Ovary (tissue), 3 donors: Measurements from ENCODE around the gene MAML1.

Source experiments
- CTCF ChIP-seq, 3 donors: fragments of 450-650 bp in 2 of 3; fragments of 200-600 bp in 1 of 3; IDR thresholded peaks; one replicate each; pipeline versions ENCODE4 v1.5.1 to v1.8.0; 2016 to 2022; ENCODE audit warnings: antibody characterized with exemption in 3 of 3, mild to moderate bottlenecking in 1 of 3
- EP300 ChIP-seq: sonication (generic); formaldehyde crosslinking; IDR thresholded peaks from one replicate; pipeline ENCODE4 v1.6.1; 2017; ENCODE audit warnings: antibody characterized with exemption
- POLR2A ChIP-seq: fragments of 450-650 bp; IDR thresholded peaks from one replicate; pipeline ENCODE4 v1.6.1; 2017; ENCODE audit warnings: antibody characterized with exemption, mild to moderate bottlenecking, moderate library complexity
- donor health status: DM: no; HTN: no; CAD: no.

DNA sequence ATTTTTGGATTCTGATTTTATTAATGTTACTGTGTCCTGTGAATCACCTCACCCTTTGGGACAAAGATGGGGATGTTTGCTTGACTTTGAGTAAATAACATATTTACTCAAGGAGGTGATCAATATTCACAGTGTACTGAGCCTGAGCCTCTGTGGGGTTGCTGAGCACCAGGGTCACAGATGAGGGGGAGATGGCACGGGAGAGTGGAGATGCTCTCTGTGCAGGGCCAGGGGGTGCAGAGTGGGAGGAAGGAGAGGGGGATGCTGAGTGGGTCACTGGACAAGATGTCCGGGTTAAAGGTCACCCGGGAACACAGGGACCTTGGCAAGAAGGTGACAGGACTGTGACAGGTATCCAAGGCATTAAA, 92.1 kb downstream of the MAML1 start:
- TF ChIP-seq CTCF (IDR thresholded peaks at IDR 0.05) (no peak), EP300 (no peak), POLR2A (no peak)
